Endothelial cell of umbilical vein (primary cell): ENCODE results near the gene PRKAR2B.

Experiments
- CTCF ChIP-seq, 2 donors: IDR thresholded peaks; 1 replicate in 1 of 2; 2 replicates in 1 of 2; pipeline ENCODE4 v1.5.1; 2011; ENCODE audit warnings: low read length in 2 of 2, mild to moderate bottlenecking in 2 of 2, moderate library complexity in 2 of 2, control low read depth in 1 of 2, inconsistent platforms in 1 of 2, low read depth in 1 of 2; ENCODE audit not compliant: insufficient read depth in 1 of 2; ENCODE audit errors: extremely low read depth in 1 of 2
- MAX ChIP-seq: IDR thresholded peaks from 2 replicates; pipeline ENCODE4 v1.6.1; 2011; ENCODE audit not compliant: insufficient read depth, insufficient read length
- POLR2A ChIP-seq: IDR thresholded peaks from 2 replicates; pipeline ENCODE4 v1.6.1; 2012; ENCODE audit warnings: low read depth, mild to moderate bottlenecking, control low read depth, low read length

GRCh38 chr7:107203607-107204006 is 159.1 kb downstream of the PRKAR2B start:
- TF ChIP-seq CTCF (IDR thresholded peaks at IDR 0.05; ENCODE audit: extremely low read depth in 1 of 2, insufficient read depth in 1 of 2, low read depth in 1 of 2, low read length in 2 of 2) (no peak), MAX (no peak), POLR2A (no peak)
